KOPT-K1 (cell line): ENCODE results near the gene FRMPD1.
"Not testable (repeated sequence)": the region's sequence is repeated elsewhere in the genome, so short reads cannot be mapped to it uniquely, and the experiment has no call there.

Experiments
- H3K27ac ChIP-seq: fragments of 200-600 bp; sonication (generic); 2 replicates; pipeline ENCODE4 v1.5.1; 2016; ENCODE audit warnings: antibody characterized with exemption, mild to moderate bottlenecking, low read depth, low read length; ENCODE audit not compliant: poor library complexity, severe bottlenecking
- H3K36me3 ChIP-seq: fragments of 200-600 bp; sonication (generic); 2 replicates; pipeline ENCODE4 v1.5.1; 2017; ENCODE audit warnings: antibody characterized with exemption, mild to moderate bottlenecking, low read length, moderate library complexity; ENCODE audit not compliant: insufficient read depth
- H3K9me3 ChIP-seq: fragments of 200-600 bp; sonication (generic); 2 replicates; pipeline ENCODE4 v1.5.1; 2017; ENCODE audit warnings: antibody characterized with exemption, low read length, mild to moderate bottlenecking; ENCODE audit not compliant: insufficient read depth, poor library complexity, severe bottlenecking

FRMPD1 gene

GRCh38 chr9:37730256-37730655, 79.5 kb downstream of the FRMPD1 start:
- Histone ChIP-seq H3K36me3 (no peaks in the 10 kb centered on the region), H3K27ac (no peak overlapping the region), H3K9me3 (no peaks in the 10 kb centered on the region)

- Histone ChIP-seq H3K36me3 (no peaks in the 10 kb centered on the region), H3K9me3 (no peaks in the 10 kb centered on the region), H3K27ac (no peak overlapping the region)
Measured at GRCh38 chr9:37730839-37731238, 80.1 kb downstream of the FRMPD1 start.

GRCh38 chr9:37732086-37732741, 81.5 kb downstream of the FRMPD1 start:
- H3K27ac ChIP-seq, result no peak overlapping the region

GRCh38 chr9:37732952-37733351, 82.2 kb downstream of the FRMPD1 start:
- no peak overlapping the region for H3K27ac ChIP-seq
- H3K36me3 ChIP-seq, result no peaks in the 10 kb centered on the region
- H3K9me3 ChIP-seq, result no peaks in the 10 kb centered on the region

More at GRCh38 chr9:37732086-37732741, 81.5 kb downstream of the FRMPD1 start:
- Histone ChIP-seq H3K9me3 (no peaks in the 10 kb centered on the region), H3K36me3 (no peaks in the 10 kb centered on the region)

GRCh38 chr9:37739222-37739621, 88.5 kb downstream of the FRMPD1 start:
- Histone ChIP-seq H3K9me3 (no peaks in the 10 kb centered on the region), H3K36me3 (no peaks in the 10 kb centered on the region), H3K27ac (no peak overlapping the region)

GRCh38 chr9:37740128-37740527, 89.4 kb downstream of the FRMPD1 start:
- H3K36me3 ChIP-seq, result no peaks in the 10 kb centered on the region

GRCh38 chr9:37740631-37741328, 90.0 kb downstream of the FRMPD1 start:
- no peak overlapping the region for H3K27ac ChIP-seq
- no peaks in the 10 kb centered on the region for H3K36me3 ChIP-seq
- no peaks in the 10 kb centered on the region for H3K9me3 ChIP-seq

More at GRCh38 chr9:37740128-37740527, 89.4 kb downstream of the FRMPD1 start:
- Histone ChIP-seq H3K27ac (no peak overlapping the region), H3K9me3 (no peaks in the 10 kb centered on the region)

- Histone ChIP-seq H3K27ac (no peak overlapping the region), H3K9me3 (no peaks in the 10 kb centered on the region), H3K36me3 (no peaks in the 10 kb centered on the region)
Measured at GRCh38 chr9:37745970-37746369, 95.2 kb downstream of the FRMPD1 start.

- Histone ChIP-seq H3K27ac (no peak overlapping the region), H3K36me3 (no peaks in the 10 kb centered on the region), H3K9me3 (no peaks in the 10 kb centered on the region)
Measured at GRCh38 chr9:37746448-37747270, 95.9 kb downstream of the FRMPD1 start.

GRCh38 chr9:37747271-37747753, 96.6 kb downstream of the FRMPD1 start:
- Histone ChIP-seq H3K27ac (no peak overlapping the region), H3K36me3 (no peaks in the 10 kb centered on the region), H3K9me3 (no peaks in the 10 kb centered on the region)

- Histone ChIP-seq H3K9me3 (no peaks in the 10 kb centered on the region), H3K36me3 (no peaks in the 10 kb centered on the region), H3K27ac (no peak overlapping the region)
Measured at GRCh38 chr9:37749129-37749528, 98.4 kb downstream of the FRMPD1 start.

GRCh38 chr9:37751186-37751585, 100.4 kb downstream of the FRMPD1 start:
- Histone ChIP-seq H3K27ac (no peak overlapping the region), H3K9me3 (no peaks in the 10 kb centered on the region), H3K36me3 (no peaks in the 10 kb centered on the region)

- H3K27ac ChIP-seq, H3K36me3 ChIP-seq, H3K9me3 ChIP-seq: not testable (repeated sequence)
Measured at GRCh38 chr9:37751704-37752103, 101.0 kb downstream of the FRMPD1 start.

GRCh38 chr9:37752112-37752511, 101.4 kb downstream of the FRMPD1 start:
- H3K36me3 ChIP-seq, H3K27ac ChIP-seq, H3K9me3 ChIP-seq: not testable (repeated sequence)
